HG03108 (cell line): ENCODE results near the gene PHLPP2.

Experiments used
- ATAC-seq: cut with Tn5 transposase; IDR thresholded peaks from one replicate; pipeline ENCODE4 v1.9.1; 2021; ENCODE audit warnings: moderate library complexity; ENCODE audit not compliant: unreplicated experiment

PHLPP2 gene, protein sequence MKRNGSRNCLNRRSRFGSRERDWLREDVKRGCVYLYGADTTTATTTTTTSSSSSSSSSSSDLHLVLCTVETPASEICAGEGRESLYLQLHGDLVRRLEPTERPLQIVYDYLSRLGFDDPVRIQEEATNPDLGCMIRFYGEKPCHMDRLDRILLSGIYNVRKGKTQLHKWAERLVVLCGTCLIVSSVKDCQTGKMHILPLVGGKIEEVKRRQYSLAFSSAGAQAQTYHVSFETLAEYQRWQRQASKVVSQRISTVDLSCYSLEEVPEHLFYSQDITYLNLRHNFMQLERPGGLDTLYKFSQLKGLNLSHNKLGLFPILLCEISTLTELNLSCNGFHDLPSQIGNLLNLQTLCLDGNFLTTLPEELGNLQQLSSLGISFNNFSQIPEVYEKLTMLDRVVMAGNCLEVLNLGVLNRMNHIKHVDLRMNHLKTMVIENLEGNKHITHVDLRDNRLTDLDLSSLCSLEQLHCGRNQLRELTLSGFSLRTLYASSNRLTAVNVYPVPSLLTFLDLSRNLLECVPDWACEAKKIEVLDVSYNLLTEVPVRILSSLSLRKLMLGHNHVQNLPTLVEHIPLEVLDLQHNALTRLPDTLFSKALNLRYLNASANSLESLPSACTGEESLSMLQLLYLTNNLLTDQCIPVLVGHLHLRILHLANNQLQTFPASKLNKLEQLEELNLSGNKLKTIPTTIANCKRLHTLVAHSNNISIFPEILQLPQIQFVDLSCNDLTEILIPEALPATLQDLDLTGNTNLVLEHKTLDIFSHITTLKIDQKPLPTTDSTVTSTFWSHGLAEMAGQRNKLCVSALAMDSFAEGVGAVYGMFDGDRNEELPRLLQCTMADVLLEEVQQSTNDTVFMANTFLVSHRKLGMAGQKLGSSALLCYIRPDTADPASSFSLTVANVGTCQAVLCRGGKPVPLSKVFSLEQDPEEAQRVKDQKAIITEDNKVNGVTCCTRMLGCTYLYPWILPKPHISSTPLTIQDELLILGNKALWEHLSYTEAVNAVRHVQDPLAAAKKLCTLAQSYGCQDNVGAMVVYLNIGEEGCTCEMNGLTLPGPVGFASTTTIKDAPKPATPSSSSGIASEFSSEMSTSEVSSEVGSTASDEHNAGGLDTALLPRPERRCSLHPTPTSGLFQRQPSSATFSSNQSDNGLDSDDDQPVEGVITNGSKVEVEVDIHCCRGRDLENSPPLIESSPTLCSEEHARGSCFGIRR (N-terminal part only)

DNA sequence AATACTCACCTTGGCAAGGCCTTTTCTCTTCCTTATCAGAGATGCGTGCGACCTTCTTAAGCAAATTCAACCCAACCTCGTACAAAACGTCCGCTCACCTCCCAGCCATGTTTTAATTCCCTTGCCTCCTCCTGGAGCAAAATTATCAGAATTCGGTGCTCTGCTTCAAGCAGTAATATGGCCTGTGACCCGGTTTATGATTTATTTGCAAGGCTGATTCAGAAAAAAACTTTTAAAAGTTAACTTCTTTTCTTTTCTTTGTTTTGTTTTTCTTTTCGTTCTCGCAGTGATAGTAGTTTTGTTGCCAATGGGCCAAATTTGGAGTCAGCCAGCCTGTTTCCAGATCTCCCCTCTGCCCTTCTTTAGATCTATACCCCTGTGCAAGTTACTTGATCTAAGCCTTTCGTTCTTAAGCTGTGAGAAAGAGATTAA lies at the start of gene PHLPP2:
TSS of gene PHLPP2 (minus strand) at position 382 of the 432 bp plus-strand sequence. CDS start 9,906 bp downstream, outside the sequence.
- no peak for ATAC-seq

DNA sequence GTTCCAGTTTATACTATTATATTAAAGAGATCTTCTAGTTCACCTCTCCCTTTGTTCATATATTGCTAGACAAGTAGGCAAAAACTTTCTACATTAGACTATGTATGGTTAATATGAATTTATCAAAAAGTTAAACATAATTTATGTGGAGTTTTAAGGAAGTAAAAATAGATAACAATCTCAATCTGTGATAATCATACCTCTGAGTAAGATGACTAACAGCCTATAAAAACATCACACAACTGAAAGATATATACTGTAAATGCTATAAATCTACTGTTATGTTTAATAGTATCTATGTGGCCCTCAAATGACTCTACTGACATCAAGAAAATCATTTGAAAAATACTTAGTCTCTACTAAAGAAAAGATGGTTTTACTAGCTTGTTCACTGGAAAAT lies 47.1 kb upstream of the PHLPP2 start:
- no peak for ATAC-seq

DNA sequence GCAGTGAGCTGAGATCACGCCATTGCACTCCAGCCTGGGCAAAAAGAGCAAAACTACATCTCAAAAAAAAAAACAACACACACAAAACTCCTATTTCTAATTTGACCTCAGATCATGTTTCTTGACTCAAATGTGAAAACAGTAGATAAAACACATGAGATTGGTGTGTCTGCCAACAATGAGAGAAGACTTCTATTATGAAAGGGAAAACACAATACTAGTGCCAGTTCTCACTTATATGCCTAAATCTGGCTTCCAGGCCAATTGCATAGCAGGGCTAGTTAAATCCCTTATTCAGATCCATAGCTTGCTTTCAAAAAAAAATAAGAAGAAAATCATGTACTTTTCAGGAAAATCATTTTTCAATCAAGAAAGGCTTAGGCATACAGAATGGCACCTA lies 44.7 kb upstream of the PHLPP2 start:
- ATAC-seq = no peak

DNA sequence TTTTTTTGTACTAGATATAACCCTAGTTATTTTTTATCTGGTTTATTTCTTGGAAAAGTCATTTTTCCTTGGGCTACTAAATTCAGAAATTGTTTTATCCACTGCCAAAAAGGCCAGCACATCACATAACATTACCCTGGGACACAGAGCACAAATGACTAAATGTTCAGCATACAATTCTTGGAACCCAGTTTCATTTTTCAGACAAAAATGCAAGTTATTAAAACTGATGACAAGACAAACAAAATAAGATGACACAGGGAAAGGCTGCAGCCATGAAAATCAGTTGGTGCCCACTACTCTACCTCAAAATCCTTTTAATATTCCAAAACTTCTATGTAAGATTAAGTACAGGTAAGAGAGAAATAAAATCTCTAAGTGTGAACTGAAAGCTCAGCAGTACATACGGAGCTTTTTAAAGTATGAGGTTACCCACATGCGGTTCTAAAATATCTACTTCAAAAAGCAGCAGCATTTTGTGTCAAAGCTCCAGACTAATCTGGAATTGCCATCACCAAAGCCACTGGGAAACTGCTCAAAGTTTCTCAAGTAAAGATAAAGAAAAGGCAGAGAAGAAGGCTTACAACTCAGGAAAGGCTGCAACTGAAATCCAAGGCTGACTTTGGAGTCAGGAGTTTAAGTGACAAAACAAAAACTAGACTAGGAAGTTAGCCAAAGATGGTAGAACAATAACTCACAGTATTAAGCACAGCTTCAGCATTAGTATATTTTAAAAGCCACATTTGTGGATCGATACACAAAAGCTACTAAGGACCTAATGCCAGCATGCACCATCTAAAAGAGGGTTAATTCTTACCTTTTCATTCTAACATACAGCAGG lies 42.8 kb upstream of the PHLPP2 start:
- ATAC-seq = no peak

DNA sequence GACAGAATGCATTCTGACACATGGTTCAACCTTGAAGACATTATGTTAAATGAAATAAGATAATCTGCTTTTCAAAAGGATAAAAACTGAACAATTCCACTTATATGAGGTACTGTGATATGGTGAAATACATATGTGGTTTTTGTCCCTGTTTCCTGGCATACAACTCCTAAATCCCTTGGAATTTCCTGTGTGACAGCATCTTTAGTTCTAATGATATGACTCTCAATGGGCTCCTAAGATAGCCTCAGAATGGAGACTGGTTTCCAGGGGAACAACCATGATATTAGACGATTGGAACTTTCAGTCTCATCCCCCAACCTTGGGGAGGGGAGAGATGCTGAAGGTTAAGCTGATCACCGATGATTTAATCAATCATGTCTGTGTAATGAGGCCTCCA lies 37.7 kb upstream of the PHLPP2 start:
- no peak for ATAC-seq

DNA sequence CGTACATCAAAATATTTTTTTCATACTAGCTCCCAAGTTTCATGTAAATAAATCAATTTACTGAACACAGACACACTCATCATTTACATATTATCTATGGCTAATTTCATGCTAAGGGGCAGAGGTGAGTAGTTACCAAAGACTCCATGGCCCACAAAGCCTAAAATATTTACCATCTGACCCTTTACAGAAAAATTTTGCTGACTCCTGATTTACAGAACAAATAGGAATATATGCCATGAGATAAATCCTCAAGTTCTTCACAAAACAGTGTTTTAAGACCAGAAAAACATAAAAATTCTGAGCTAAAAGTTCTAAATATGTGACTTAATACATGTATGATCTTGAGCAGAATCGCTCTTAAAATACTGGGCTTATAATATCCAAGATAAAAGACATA lies 36.6 kb upstream of the PHLPP2 start:
- no peak for ATAC-seq

DNA sequence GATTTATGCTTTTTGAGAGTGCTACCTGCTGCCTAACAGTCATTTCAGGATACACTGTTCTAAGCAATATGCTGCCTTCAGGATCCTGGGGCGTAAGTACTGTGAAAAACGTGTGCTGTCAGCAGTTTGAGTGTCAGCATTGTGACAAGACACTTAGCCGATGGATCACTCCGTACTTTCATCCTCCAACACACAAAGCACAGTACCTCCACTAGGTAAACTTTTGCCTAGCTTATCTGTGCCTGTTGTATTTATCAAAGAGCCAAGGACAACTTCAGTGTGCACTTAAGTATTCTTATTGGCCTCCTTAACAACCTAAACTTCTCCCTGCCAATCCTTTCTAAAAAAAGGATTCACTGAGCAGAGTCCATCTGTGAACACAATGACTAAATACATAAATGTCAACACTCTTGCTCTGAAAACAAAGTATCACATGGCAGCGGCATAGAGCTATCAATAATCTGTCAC lies 33.8 kb upstream of the PHLPP2 start:
- ATAC-seq = no peak

DNA sequence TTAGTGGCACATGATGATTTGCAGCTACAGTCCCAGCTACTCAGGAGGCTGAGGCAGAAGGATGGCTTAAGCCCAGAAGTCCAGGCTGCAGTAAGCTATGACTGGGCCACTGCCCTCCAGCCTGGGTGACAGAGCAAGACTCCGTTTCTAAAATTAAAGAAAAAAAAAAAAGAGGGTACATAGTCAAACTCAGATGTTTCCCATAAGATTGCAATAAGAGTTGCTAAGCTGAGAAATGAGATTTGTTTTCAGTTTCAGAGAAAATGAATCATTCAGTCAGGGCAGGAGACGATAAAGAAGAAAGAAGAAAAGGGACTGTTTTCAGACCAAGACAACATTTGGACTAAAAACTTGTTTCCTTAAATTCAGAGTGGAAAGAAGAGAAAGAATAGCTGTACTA lies 30.2 kb upstream of the PHLPP2 start:
- no peak for ATAC-seq

DNA sequence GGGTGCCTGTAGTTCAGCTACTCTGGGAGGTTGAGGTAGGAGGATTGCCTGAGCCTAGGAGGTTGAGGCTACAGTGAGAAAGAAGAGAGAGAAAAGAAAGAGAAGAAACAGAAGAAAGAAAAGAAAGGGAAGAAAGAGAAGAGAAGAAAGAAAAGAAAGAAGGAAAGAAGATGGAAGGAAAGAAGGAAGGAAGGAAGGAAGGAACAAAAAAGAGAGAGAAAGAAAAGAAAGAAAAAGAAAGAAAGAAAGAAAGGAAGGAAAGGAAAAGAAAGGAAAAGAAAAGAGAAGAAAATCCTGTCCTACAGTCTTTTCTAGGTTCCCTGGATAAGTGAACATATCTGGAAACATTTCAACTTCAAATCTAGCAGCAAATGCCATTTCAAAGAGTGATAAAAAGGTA lies 29.6 kb upstream of the PHLPP2 start:
- ATAC-seq = no peak

DNA sequence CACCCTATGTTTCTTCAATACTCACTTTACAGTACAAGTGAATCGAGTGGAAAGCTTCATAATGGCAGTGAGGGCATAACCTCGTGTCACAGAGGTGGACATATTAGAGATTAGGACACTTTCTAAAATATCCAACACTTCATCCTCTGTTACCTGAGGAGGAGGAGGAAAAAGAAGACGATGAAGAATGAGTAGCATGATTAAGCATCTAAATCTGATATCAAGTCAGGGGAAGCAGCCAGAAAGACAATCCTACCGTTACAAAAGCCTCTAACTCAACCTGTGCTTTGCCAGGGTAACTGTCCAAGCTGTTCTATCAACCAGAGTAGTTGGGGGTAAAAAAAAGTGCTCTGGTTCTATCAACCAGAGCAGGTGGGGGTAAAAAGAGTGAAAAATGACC lies 23.7 kb upstream of the PHLPP2 start:
- ATAC-seq = no peak

DNA sequence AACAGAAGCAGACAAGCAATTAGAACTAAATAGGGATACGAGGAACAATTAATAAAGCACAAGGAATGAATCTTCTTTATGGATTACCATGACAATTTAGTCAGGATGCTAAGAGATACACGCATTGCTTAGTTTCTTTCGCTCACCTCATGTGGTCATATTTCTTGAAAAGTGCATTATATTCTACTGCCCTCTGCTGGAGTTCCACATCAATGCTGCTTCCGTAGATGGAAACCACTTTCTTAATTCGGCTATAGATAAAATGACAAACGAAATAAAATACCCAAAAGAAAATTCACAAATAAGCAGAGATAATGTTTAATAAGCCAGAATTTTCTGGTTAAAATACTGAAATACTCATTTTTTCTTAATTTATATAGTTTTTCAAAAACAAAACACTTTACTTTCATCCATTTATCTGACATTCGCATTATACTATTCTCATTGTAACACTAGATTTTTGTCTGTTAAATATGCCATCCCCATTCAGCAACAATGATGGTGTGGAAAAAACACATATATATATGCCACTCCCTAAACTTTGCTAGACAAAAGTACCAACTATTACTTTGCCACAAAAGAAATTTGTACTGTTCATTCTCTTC lies 22.0 kb upstream of the PHLPP2 start:
- ATAC-seq = no peak

DNA sequence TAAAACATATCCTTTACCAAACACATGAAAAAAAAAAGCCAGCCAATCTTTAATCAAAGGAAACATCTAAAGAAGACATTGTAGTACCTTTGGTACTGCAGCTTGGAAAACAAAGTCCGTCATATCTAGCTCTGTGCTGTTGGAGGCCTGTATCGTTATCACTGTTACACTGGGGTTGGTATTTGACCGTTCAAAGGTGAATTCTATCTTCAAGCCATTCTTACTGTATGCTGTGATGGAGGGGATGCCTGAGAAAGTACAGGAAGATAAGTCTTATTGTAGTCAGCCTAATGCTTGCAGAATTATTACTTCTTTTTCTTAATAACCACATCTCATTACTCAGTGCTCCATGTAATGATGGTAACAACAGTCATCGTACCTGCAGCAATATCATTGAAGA lies 14.4 kb upstream of the PHLPP2 start:
- no peak for ATAC-seq

DNA sequence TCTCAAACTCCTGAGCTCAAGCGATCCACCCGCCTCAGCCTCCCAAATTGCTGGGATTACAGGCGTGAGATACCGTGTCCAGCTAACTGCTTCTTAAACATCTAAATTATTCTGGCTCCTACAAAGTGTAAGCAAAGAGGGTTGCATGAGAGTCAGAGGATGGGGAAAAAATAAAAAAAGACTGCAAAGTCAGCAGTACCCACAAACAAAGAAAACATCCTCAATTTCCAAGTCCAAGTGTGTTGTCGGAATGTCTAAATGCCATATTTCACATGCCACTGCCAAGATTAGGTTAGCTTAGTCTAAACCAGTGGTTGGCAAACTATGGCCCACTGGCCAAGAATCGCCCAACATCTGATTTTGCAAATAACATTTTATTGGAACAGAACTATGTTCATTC lies 13.0 kb upstream of the PHLPP2 start:
- ATAC-seq = no peak

DNA sequence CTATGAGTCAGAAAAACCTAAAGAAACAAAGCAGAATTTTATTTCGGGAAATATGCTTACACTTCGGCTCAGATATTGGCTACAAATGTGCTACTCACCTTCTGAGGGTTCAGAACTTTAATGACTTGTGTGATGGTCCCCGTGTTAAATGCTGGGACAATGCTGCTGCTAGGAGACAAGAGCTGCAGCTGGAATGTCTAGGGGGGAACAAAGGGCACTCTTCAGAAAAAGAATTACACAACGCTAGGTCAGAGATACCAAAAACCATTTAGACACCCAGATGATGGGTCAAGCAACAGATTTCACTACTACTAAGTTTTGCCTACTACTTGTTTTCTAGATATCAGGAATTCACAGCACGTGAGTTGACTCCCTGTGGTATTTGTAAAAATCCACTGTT lies 10.0 kb upstream of the PHLPP2 start:
- ATAC-seq = no peak

DNA sequence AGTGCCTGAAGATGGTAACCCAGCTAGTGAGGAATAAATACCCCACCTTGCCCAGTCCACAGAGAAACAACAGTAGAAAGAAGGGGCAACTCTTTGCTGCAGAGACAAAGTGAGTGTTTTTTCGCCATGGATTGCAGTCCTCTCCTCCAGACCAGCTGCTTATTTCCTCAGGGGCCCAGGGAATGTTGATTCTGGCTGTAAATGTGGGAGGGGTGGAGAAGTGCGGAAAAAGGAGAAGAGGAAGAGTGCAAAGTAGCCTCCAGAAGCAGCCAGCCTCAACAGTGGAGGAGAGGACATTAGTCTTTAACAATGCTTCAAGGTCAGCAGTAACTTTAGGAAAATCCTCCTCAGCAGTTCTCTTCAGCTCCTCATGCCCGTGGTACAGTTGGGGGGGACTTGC lies 8.1 kb upstream of the PHLPP2 start:
- no peak for ATAC-seq

DNA sequence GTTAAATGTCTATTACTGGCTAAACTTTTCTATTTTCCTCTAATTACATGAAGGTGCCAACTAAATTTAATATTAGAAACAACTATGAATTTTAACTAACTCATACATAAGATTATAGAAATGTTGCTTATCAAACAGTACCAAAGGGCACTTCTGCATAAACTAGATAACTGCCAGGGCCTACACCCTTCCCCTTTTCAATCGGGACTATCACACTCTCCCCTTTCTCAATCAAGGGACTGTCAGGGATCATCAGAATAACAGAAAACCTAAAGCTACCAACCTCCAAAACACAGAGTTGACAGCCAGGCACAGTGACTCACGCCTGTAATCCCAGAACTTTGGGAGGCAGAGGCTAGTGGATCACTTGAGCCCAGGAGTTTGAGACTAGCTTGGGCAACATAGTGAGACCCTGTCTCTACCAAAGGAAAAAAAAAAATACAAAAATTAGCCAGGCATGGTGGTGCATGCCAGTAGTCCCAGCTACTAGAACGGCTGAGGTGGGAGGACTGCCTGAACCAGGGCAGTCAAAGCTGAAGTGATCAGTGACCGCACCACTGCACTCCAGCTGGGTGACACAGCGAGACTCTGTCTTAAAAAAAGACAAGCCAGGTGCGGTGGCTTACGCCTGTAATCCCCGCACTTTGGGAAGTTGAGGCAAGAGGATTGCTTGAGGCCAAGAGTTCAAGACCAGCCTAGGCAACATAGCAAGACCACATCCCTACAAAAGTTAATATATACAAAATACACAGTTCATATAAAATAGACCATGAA lies 3.2 kb upstream of the PHLPP2 start:
- no peak for ATAC-seq

DNA sequence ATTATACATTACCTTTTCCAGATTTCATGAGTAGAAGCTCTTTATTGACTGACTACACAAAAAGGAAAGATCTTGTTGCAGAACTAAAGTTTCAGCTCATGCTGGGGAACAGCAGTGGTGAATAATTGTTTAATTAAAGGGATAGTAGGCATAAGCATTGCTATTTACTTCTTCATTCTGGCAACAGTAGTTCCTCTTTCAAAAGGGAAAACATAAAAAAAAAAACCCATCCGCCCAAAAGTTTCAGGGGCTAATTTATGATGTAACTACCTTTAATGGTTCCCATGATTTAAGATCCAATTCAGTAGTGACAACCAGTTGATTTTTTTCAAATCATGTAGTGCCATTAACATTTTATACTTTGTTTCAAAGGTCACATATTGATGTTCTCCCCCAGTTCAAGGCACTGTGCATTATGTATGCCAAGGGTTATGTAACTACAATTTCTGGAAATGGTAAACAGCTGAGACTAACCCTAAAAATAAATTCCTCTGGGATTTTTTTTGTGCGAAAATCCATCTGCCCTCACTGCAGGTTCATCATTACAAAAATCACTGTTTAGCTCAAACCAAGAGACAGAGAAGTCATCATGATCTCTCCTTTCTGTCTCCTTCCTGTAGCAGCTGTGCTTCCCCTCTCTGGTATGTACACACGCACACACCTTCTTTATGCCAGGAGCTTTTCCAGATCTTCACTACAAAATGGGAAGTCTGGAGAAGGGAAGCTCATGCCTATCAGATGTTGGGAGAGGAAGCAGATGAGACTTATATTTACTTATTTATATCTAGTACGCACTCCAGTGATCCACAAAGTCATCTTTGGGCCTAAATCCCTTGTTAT lies 2.2 kb upstream of the PHLPP2 start:
- no peak for ATAC-seq
